Activated CD4-positive, alpha-beta T cell treated with anti-CD3 and anti-CD28 coated beads, Interleukin-10, Interleukin-2, amounts not matched to agents 100 ng/mL and 50 ng/mL, durations not matched to agents 16 hours and 8 hours (primary cell): Measurements from ENCODE around the gene TBC1D22B.
"Not testable (repeated sequence)": the region's sequence is repeated elsewhere in the genome, so short reads cannot be mapped to it uniquely, and the experiment has no call there.

ENCODE experiments used
- DNase-seq: peaks from one replicate; pipeline ENCODE4 v3.0.0-alpha.2; 2020

Gene TBC1D22B

DNA sequence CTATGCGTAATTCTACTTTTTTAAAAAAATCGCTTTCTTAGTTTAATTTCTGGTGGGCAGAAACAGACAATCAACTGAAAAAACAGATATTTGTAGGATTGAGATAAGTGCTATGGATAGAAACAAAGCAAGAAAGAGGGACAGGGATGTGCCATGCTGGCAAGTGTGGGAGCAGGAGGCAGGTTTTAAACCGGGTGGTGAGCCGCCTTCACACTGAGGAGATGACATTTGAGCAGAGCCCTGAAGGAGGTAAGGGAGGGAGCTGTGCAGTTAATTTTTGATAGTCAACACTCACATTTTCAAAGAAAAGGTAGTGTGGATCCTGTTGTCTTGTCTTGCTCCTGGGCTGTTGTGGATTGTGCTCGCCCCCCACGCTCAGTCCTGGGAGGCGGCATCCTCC is 47.2 kb downstream of the TBC1D22B start:
- no peak for DNase-seq

DNA sequence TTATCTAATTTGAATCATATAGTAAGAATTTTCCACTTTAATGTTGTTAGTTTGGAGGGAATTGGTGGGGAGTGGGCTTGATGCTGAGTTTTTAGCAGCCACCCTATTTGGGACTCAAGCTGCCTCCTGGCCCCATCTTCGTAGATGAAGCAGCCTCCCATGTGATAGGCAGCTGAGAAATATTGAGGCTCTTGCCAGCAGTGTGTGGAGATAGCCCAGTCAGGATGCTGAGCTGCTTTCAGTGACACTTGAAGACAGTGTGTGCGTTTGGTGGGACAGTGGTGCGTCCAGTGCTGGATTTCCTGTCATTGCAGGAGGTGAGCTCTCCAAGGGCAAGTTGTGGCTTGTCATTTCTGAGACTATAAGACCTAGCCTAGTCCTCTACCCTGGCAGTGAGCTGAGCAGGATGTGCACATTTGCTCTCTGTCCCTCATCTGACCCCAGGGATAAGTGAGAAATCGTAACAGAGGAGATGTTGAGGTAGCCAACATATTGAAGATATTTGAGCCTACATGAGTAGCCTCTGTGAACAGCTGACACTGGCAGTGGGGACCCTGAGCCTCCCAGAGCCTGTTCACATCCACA is 48.4 kb downstream of the TBC1D22B start:
- no peak for DNase-seq

DNA sequence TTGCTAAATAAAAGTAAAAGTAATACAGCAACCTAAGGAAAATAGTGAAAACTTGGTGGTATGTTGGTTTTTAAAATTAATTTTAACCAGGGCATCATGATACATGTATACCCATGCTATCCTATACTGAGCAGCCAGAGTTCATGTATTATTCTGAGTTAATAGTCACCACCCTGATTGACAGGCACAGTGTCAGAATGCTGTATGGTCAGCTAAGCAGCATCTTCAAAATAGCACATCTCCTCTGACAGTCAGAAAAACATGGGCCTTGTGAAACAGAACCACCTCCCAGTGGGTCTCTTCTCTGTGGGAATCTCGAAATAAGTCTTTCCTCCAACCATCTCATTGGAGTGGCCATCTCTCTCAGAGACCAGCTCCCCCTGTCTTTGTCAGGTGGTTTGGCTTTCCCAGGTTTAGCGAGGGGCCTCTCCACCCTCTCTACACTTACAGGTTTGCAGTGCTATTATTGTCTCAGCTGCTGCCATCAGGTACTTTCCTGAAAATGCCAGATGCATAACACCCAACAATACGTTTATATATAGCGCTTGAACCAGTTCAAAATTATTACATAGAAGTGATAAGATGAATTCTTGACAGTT is 49.2 kb downstream of the TBC1D22B start:
- DNase-seq, result no peak

DNA sequence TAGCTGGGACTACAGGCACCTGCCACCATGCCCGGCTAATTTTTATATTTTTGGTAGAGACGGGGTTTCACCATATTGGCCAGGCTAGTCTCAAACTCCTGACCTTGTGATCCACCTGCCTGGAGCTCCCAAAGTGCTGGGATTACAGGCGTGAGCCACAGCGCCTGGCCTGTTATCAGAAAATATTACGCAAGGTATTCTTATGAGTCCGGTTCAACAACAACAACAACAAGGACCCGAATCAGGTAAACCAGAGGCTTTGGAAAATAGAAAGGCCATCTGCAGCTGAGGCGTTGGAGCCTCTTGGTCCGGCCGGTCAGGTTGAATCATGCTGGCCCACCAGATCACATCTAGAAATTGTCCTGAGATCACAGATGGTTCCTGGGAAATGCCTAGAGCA is 49.9 kb downstream of the TBC1D22B start:
- not testable (repeated sequence) for DNase-seq

DNA sequence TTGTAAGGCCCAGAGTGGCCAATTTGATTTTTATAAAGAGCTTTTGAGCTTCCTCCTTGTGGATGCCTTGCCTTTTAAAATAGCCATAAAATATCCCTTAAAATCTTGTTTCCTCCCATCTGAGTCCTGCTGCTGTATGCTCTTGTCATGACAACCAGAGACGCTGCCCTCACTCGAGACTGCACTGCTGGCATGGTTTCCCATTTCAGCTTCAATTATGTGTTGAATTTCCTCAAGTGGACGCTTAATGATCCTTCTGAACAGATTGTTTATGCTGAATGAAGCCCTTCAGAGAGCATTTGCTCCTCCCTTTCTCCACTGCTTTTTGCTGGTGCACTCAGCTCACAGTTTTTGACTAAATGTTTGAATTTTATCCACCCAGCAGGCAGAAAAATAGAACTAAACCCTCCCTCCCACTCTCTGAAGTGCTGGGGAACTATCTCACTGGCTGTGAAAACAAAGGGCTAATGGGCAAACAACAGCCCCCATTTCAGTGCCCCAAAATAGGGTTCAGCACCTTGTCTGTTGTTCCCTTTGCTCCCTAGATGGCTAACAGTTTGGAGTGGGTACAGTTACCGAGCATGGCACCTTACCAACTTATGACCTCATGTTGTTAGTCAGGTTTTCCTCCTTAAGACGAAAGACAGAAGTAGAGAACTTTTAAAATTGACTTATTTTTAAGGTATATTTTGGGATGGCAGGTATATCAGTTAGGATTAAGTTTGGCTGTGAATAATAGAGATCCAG is 50.7 kb downstream of the TBC1D22B start:
- DNase-seq, result no peak

DNA sequence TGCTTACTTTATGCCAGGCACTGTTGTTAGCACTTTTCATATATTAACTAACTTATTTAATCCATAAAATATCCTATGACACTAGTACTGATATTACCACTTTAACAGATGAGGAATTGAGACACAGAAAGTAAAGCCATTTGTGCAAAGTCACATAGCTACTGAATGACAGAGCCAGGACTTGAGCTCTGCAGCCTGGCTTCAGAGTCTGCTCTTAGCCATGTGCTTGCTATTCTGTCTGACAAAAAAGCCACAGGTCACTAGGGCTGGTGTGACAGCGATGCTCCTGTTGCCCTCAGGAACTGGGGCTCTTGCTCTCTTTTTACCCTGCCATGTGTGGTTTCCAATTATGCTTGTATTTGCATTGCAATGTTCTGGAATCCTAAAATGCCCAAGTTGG is 51.5 kb downstream of the TBC1D22B start:
- DNase-seq, result no peak

DNA sequence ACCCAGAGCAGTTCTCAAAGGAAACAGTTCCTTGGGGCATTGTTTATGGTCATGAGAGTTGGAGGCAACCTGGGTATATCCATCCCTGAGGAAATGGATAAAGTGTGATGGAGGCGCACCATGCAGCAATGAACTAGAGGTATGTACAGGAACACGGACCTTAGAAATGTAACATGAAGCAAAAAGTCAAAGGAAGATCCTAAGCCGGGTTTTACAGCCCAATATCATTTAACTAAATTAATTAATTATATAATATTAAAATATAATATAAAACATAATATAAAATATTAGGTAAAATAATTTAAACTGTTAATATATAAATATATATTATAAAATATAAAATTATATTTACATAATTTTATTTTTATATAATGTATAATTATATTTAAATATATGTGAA is 52.1 kb downstream of the TBC1D22B start:
- DNase-seq, result no peak

DNA sequence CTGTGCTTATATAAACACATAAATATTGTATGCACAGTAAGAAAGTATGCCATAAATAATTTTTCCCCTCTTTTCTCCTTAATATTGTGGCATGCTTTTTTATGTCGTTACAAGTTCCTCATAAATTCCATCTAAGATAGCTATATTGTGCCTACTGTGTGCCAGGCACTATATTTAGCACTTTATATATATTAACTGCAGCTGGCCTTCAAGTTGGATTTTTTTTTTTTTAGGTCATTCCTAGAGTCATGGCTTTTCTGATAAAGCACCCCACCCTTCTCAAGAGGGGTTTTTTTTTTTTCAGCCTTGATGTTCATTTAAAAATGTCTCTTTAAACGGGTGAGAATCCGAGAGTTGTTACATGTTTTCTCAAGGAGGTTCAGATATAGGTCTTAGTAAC is 53.4 kb downstream of the TBC1D22B start:
- no peak for DNase-seq

DNA sequence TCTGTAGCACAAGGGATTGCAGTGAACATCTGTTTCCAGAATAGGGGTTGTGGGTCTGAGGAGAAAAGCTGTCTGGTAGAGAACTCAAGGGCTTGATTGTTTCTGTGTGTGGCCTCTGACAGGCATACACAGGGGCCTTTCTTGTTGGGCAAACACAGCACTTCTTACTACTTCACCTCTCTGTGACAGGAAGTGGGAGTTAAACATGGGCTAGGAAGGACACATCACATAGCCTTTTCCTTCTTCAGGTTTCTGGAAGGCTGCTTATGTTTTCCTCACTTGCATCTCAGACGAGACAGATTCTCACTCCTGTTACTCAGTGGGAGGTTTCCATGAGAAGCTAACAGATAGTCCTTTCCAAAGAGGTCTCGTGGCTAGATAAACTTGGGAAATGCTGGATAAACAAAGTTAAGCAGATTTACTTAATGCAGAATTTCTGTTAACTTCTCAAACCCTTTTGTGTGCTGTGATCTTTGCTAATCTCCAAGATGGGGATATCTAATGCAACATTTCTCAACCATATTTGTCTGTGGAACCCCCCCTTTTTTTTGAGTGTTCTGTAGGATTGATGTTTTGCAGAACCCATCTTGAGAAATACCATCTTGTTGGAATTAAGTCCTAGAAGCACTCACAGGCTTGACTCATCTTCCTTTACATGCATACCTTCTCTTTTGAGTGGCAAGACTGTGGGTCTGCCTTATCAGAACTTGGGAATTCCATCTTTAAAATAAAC is 54.3 kb downstream of the TBC1D22B start:
- no peak for DNase-seq

DNA sequence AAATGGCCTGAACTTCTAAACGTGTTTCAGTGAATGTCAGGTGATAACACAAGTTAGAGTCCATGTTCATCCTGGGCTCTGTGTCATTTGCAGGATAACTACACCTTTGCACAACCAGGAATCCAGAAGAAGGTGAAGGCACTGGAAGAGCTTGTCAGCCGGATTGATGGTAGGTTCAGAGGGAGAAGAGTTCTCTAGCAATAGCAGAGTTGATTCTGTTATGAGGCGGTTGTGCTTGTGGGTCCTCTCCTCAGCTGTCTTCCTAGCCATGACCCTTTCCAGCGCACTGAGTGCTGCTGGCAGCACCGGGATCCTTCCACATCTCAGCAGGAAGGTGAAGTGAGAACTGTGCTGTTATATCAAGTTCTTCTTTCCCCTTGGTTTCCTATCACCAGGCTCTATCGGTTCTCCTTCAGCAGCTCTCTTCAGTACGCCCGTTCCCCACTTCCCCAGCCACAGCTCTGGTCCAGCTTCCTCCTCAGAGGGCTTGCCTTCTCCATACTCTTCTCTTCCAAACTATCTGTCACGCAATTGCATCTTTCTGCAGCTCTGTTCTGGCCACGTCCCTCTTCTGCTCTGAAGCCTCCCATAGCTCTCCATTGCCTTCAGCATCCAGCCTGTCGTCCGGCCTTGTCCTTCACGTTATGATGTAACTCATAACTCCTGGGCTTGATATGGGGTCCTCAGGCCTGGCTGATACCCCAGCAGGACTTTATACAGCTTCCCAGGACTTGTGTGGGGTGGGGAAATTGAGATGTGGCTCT is 56.3 kb downstream of the TBC1D22B start:
- DNase-seq, result no peak

DNA sequence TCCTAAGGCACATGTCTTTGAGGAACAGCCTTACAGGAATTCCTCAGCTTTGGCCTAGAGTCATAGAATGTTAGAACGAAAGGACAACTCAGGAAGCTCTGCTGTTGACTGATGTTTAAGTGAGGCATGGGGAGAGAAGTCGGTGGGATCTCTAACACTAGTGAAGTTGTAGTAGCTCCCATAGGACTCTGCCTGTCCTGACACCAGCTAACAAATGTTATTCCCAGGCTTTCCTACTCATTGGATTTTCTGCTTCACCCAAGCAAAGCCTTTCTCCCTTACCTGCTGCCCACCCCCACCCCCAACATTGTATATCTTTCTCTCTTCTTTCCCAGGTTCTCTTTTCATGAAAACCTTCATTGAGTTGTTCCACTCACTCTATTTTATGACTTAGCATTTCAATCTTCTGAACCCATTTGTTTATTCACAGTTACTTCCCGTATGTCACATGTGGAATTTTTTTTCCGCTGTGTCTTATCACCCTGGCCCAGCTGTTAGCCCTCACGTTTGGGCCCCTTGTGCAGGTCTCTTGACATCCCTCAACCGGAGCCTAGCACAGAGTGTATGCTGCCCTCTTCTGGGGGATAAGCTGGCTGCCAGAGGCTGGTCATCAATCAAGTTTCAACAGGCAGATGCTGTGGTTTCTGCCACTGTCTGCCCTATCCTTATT is 57.0 kb downstream of the TBC1D22B start:
- DNase-seq, result peak; percentile 69

DNA sequence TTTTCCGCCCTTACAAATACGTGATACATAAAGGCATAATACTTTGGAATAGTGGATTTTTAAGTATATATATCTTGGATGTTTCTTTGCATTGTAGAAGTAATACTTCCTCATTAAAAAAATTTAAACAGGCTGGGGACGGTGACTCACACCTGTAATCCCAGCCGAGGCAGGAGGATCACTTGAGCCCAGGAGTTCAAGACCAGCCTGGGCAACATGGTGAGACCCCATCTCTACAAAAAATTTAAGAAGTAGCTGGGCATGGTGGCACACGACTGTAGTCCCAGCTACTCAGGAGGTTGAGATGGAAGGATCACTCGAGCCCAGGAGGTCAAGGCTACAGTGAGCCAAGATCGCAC is 57.6 kb downstream of the TBC1D22B start:
- no peak for DNase-seq

DNA sequence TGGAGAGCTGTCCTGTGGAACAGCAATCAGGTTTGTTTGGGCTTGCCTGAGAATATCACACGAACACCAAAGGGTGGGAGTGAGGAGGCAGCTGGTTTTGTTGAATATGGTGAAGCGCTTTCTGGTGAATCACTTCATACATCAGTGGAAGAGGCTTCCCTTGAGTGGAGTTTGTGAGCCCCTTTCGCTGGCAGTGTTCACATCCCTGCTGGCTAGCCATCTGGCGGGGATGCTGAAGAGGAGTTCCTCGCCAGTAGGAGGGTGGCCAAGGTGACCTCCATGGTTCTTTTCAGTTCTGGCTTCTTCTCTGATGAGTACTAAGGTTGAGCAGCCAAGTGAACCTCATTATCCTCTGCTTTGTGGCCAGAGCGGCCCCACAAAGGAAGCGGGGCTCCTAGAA is 58.5 kb downstream of the TBC1D22B start:
- no peak for DNase-seq

DNA sequence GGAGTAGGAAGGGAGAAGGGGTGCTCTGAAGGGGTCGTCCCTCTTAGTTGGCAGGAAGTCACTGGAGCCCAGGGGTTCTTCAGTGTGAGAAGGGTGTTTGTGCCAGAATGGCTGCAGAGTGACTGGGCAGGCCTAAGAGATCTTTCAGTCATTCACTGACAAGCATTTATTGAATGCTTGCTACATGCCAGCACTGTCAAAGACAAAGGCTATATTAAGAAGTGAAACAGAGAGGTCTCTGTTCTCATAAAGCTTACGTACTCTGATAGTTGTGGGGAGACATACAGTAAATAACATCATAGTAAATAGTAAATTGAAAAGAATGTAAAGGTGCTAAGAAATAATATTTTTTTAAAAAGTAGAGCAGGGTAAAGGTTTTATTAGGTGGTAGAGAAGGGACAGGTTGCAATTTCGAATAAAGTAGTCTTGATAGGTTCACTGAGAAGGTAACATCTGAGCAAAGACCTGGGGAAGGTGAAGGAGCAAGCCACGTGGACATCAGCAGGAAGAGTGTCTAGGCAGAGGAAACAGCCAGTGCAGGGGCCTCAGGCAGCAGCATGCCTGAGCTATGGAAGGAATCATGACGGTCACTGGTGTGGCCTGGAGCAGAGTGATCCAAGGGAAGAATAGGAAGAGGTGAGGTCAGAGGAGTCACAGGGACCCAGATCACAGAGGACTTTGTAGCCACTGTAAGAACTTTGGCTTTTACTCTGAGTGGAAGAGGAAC is 59.9 kb downstream of the TBC1D22B start:
- DNase-seq, result no peak

DNA sequence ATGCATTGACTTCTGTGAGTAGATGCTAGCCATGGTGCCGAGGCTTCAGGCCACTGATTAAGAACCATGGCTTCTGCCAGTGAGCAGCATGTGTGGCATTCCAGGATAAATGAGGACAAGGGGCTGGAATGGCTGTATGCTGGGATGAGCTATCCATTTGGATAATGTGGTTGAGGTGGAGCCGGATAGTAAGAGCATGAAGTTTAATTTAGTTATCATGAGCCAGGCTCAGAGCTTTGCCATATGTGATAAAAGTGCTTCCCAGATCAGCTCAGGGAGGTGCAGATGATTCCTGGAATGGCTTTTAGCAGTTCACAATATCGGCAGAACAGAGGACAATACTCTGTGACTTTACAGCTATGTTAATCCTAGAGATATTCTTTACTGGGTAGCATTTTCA is 61.6 kb downstream of the TBC1D22B start:
- no peak for DNase-seq

DNA sequence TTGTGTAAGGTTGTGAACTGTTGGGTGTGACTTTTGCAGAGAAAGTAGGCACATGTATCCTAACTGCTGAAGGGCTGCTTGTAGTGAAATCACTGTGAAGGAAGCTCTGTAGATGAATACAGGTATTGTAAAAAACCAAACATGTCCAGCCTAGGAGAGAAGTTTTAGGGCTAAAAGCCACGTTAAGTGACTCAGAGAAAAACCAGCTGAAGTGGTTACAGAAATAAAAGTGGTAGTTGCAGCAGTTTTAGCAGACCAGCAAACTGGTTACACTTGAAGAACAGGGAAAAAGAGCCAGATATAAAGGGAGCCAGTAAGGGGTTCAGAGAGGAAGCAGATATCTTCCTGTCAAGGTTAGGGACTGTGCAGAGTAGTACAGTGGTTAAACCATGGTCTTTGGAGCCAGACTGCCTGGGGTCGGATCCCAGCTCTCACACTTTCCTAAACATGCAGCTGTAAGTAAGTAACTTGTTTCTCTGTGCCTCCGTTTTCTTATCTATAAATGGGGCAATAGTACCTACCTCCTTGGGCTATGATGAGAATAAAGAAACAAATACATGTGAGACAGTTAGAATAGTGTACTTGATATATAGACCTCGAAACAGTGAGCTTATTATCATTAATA is 62.4 kb downstream of the TBC1D22B start:
- no peak for DNase-seq

DNA sequence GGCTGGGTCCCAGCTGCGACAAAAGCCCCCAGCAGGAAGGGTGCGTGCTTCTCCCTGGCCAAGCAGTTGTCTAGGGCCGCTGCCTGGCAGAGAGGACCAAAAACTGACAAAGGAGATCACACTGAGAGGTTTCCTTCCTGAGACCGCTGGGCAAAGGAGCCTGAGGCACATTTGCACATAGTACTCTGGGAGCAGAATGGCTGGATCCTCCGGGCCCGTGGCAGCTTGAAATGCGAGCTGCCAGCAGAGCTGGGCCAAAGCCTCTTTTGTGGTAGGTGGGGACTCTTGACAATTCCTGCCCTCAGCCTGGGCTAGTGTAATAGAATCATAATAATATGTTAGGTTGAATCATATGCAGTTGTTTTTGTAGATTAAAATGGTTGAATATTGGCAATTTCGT is 63.1 kb downstream of the TBC1D22B start:
- no peak for DNase-seq

DNA sequence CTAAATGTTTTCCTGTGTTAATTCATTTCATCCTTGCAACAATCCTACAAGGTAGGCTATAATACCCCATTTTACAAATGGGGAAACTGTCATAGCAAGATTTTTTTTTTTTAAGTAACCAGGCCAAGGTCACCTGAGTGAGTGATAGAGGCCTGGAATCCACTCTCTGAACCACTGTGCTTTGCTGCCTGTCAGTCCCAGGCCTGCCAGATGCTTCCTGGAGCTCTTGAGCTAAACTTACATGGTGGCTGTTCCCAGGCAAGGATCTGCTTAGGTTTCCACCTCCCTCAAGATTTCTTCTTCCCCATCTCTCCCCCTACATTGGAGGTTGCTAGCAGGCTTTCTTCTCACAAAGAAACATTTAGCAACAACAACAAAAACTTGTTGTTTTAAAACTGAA is 63.5 kb downstream of the TBC1D22B start:
- no peak for DNase-seq

DNA sequence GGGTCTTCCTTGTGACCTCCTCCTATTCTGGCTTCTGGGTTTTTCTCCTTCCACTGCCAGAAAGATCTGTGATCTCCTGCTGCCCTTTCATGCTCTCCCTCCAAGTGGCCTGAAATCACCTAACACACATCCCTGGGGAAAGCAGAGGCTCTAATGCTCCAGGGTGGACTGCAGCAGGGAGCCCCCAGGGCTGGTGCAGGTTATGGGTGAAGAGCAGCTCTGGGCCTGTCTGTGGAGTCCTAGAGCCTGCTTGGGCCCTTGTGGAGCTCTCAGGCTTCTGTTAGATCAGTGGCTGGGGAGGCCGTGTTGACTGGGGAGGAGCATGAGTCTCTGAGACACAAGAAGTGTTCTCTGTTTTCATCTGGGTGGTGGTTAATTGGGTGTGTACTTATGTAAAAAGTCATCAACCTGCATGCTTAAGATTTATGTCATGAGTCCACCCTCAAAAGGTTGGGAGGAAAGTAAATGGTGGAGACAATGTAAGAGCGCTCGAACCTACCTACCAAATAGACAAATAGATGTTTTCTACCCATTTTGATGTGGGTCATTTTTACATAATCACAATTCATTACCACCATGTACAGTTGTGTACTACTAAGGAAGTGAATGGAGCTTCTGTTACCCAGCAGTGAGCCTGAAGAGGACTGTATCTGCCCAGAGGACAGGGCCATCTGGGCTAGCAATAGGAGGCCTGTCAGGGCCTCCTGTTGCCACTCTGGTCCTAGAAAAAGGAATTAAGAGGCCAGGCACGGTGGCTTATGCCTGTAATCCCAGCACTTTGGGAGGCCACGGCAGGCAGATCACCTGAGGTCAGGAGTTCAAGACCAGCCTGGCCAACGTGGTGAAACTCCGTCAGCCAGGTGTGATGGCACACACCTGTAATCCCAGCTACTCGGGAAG is 64.2 kb downstream of the TBC1D22B start:
- DNase-seq, result no peak

DNA sequence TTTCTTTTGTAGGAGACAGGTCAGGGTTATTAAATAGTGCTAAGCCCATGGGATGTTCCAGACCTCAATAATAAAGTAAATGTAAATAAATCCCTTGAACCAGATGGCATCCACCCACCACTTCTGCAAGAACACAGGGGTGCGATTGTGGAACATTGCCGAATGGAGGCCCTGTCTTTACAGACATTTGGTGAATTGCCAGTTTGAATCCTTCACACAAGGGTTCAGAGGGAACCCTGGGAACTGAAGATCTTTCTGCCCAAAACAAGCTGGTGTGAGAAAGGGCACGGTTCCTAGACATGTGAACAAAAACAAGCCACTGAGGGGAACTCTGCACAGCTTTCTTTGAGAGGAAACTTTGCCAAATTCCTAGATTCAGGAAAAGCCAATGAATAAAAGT is 66.0 kb downstream of the TBC1D22B start:
- no peak for DNase-seq
